Liver (tissue), 9 donors: ENCODE data around the gene MTIF3. TPM values are rescaled to one million over a fixed set of nuclear protein-coding genes. Genes with fewer than 3 reads are reported as not detected.

Experiments used
- DNase-seq: peaks from one replicate; pipeline ENCODE4 v3.0.0-alpha.2; 2017; ENCODE audit warnings: low spot score
- H3K27ac ChIP-seq, 2 donors: one replicate each; pipeline ENCODE4 v1.7.0; 2013; ENCODE audit warnings: inconsistent platforms in 2 of 2, low read length in 2 of 2, control low read depth in 1 of 2, low read depth in 1 of 2, mild to moderate bottlenecking in 1 of 2
- H3K27me3 ChIP-seq, 4 donors: one replicate each; pipeline versions ENCODE4 v1.6.1 to v1.7.0; 2013; ENCODE audit warnings: low read length in 3 of 4, inconsistent platforms in 1 of 4, mild to moderate bottlenecking in 1 of 4, moderate library complexity in 1 of 4; ENCODE audit not compliant: control insufficient read depth in 4 of 4, insufficient read depth in 4 of 4
- H3K36me3 ChIP-seq, 4 donors: one replicate each; pipeline versions ENCODE4 v1.6.1 to v1.7.0; 2013; ENCODE audit warnings: low read length in 3 of 4, mild to moderate bottlenecking in 3 of 4, low read depth in 1 of 4, moderate library complexity in 1 of 4; ENCODE audit not compliant: control insufficient read depth in 4 of 4, insufficient read depth in 3 of 4
- H3K4me1 ChIP-seq, 4 donors: one replicate each; pipeline versions ENCODE4 v1.6.1 to v1.7.0; 2013; ENCODE audit warnings: low read length in 3 of 4, mild to moderate bottlenecking in 3 of 4, moderate library complexity in 1 of 4; ENCODE audit not compliant: control insufficient read depth in 4 of 4, insufficient read depth in 4 of 4
- H3K4me3 ChIP-seq, 3 donors: one replicate each; pipeline versions ENCODE4 v1.6.1 to v1.7.0; 2013; ENCODE audit warnings: low read length in 3 of 3, control low read depth in 1 of 3, low read depth in 1 of 3, mild to moderate bottlenecking in 1 of 3
- H3K9ac ChIP-seq, 2 donors: one replicate each; pipeline ENCODE4 v1.7.0; 2013; ENCODE audit warnings: low read length in 2 of 2, mild to moderate bottlenecking in 2 of 2, moderate library complexity in 2 of 2, control low read depth in 1 of 2, low read depth in 1 of 2
- H3K9me3 ChIP-seq, 4 donors: one replicate each; pipeline versions ENCODE4 v1.6.1 to v1.7.0; 2013; ENCODE audit warnings: low read length in 3 of 4; ENCODE audit not compliant: control insufficient read depth in 4 of 4
- ATF3 ChIP-seq: IDR thresholded peaks from 2 replicates; pipeline ENCODE4 v1.6.1; 2016; ENCODE audit warnings: antibody characterized with exemption
- CTCF ChIP-seq: fragments of 150-350 bp; IDR thresholded peaks from 2 replicates; pipeline ENCODE4 v1.5.1; 2017; ENCODE audit warnings: improper control_type of control experiment, low read depth, low read length; ENCODE audit not compliant: missing input control
- EGR1 ChIP-seq, 2 donors: IDR thresholded peaks; 2 replicates each; pipeline ENCODE4 v1.6.1; 2016 to 2018; ENCODE audit warnings: antibody characterized with exemption in 2 of 2, low read depth in 2 of 2
- HNF4G ChIP-seq: IDR thresholded peaks from 2 replicates; pipeline ENCODE4 v1.6.1; 2016; ENCODE audit warnings: antibody characterized with exemption
- JUND ChIP-seq, 2 donors: IDR thresholded peaks; 2 replicates each; pipeline ENCODE4 v1.6.1; 2016; ENCODE audit warnings: antibody characterized with exemption in 2 of 2
- MAX ChIP-seq: IDR thresholded peaks from 2 replicates; pipeline ENCODE4 v1.6.1; 2016; ENCODE audit warnings: antibody characterized with exemption
- NR2F2 ChIP-seq: IDR thresholded peaks from 2 replicates; pipeline ENCODE4 v1.6.1; 2016; ENCODE audit warnings: antibody characterized with exemption
- RAD21 ChIP-seq, 2 donors: IDR thresholded peaks; 2 replicates each; pipeline ENCODE4 v1.6.1; 2016; ENCODE audit warnings: antibody characterized with exemption in 2 of 2, mild to moderate bottlenecking in 2 of 2
- REST ChIP-seq: IDR thresholded peaks from 2 replicates; pipeline ENCODE4 v1.6.1; 2016; ENCODE audit warnings: antibody characterized with exemption, mild to moderate bottlenecking
- RXRA ChIP-seq, 2 donors: IDR thresholded peaks; 2 replicates each; pipeline ENCODE4 v1.6.1; 2017 to 2018; ENCODE audit warnings: antibody characterized with exemption in 2 of 2, mild to moderate bottlenecking in 1 of 2
- SP1 ChIP-seq: IDR thresholded peaks from 2 replicates; pipeline ENCODE4 v1.6.1; 2018; ENCODE audit warnings: antibody characterized with exemption, mild to moderate bottlenecking
- TAF1 ChIP-seq: conservative IDR thresholded peaks from 2 replicates; pipeline ENCODE4 v1.6.1; 2016; ENCODE audit warnings: antibody characterized with exemption, mild to moderate bottlenecking
- ZBTB33 ChIP-seq: IDR thresholded peaks from 2 replicates; pipeline ENCODE4 v1.6.1; 2016; ENCODE audit warnings: antibody characterized with exemption
- WGBS: extraction: QIAGEN DNeasy Blood & Tissue Kit; methylation state at CpG from one replicate; pipeline ENCODE4 v1.1.7; 2013; 5-methylcytosine and 5-hydroxymethylcytosine counted together
- polyA plus RNA-seq, 2 donors: library from polyadenylated mRNA; stranded (reverse) in 1 of 2; unstranded in 1 of 2; fragments of 200-250 nt in 1 of 2; fragments of >200 nt in 1 of 2; fragmentation: Nextera tagmentation in 1 of 2; extraction: Ambion mirVana in 1 of 2; gene quantifications; one replicate each; pipeline versions ENCODE4 v1.2.1 to v1.2.3, GENCODE V29; 2013 to 2015
- total RNA-seq, 2 donors: library from RNA; depleted of rRNA; stranded (reverse); fragments of >200 nt; gene quantifications; one replicate each; pipeline ENCODE4 v1.2.3, GENCODE V29; 2014
- donor health status: healthy.
- donor health status: healthy.
- donor health status: healthy.
- donor health status: healthy.
- donor health status: healthy.

MTIF3 gene
- total and polyA plus RNA-seq, 4 donors, result 28.0 to 62.1 (median 32.8) TPM

- Histone ChIP-seq H3K27ac (no peak overlapping the region), H3K36me3 (peaks cover 0 to under 1% (median 0%) of the 10 kb centered on the region in 4 donors), H3K4me3 (no peak overlapping the region), H3K27me3 (no peaks in the 10 kb centered on the region), H3K9me3 (no peaks in the 10 kb centered on the region), H3K9ac (no peak overlapping the region), H3K4me1 (peaks cover 6 to 26% (median 11%) of the 10 kb centered on the region in 4 donors)
- 90% methylated on average over 4 of the region's 4 CpGs for WGBS
- TF ChIP-seq EGR1 (IDR thresholded peaks at IDR 0.05; ENCODE audit: low read depth in 2 of 2), result no peak
- no peak for TF ChIP-seq SP1
- no peak for TF ChIP-seq ATF3
- no peak for TF ChIP-seq CTCF
- TF ChIP-seq TAF1, result no peak
- no peak for TF ChIP-seq HNF4G
- TF ChIP-seq MAX, result no peak
- no peak for TF ChIP-seq JUND (IDR thresholded peaks at IDR 0.05)
- no peak for TF ChIP-seq REST
- no peak for TF ChIP-seq RXRA (IDR thresholded peaks at IDR 0.05)
- no peak for TF ChIP-seq RAD21 (IDR thresholded peaks at IDR 0.05)
- DNase-seq, result no peak
Observed at GRCh38 chr13:27448308-27448707, 2.1 kb downstream of the MTIF3 start.

GRCh38 chr13:27446986-27447583, 3.3 kb downstream of the MTIF3 start:
- Histone ChIP-seq H3K36me3 (peaks cover 0 to 2% (median under 1%) of the 10 kb centered on the region in 4 donors), H3K9me3 (no peaks in the 10 kb centered on the region), H3K27me3 (no peaks in the 10 kb centered on the region), H3K4me3 (no peak overlapping the region), H3K9ac (no peak overlapping the region), H3K27ac (no peak overlapping the region), H3K4me1 (peaks cover 6 to 26% (median 11%) of the 10 kb centered on the region in 4 donors)
- DNase-seq, result no peak
- WGBS, result 79% methylated on average over 7 of the region's 7 CpGs
- no peak for TF ChIP-seq NR2F2
- TF ChIP-seq JUND (IDR thresholded peaks at IDR 0.05), result no peak
- TF ChIP-seq ZBTB33, result no peak
- no peak for TF ChIP-seq HNF4G
- no peak for TF ChIP-seq SP1
